ENCODE results near the gene ANKS6.

ANKS6 gene

GRCh38 chr9:98763986-98764745 lies 32.2 kb downstream of the ANKS6 start:
- POLR2A ChIA-PET = no interaction called here
- CTCF ChIA-PET = interaction anchor here (3.6 kb wide), 1 partner anchor 12 kb away, joined by 36 read pairs; no protein-coding TSS in a partner anchor
- no peak for DNase-seq (ENCODE audit: extremely low spot score)
- no peak for TF ChIP-seq CTCF (IDR thresholded peaks at IDR 0.05; ENCODE audit: control extremely low read depth, extremely low read depth, low read depth, missing control alignments)

- DNase-seq (ENCODE audit: extremely low spot score) = no peak
- no peak for TF ChIP-seq CTCF (IDR thresholded peaks at IDR 0.05; ENCODE audit: control extremely low read depth, extremely low read depth, low read depth, missing control alignments)
- ChIA-PET POLR2A (no interaction called here), CTCF (interaction anchor here (7.8 kb wide), 1 partner anchor 15 kb away, joined by 53 read pairs; no protein-coding TSS in a partner anchor)
Observed at GRCh38 chr9:98760231-98760630, 36.1 kb downstream of the ANKS6 start.

- DNase-seq (ENCODE audit: extremely low spot score) = no peak
- TF ChIP-seq CTCF (IDR thresholded peaks at IDR 0.05; ENCODE audit: control extremely low read depth, extremely low read depth, low read depth, missing control alignments) = no peak
- ChIA-PET CTCF (interaction anchor here (1.0 to 8.4 kb wide), 3 partner anchors 10 to 20 kb away, joined by 3 to 54 read pairs (median 4); no protein-coding TSS in a partner anchor), POLR2A (no interaction called here)
Observed at GRCh38 chr9:98755006-98755618, 41.2 kb downstream of the ANKS6 start.

GRCh38 chr9:98751210-98751609 lies 45.1 kb downstream of the ANKS6 start:
- POLR2A ChIA-PET = no interaction called here
- CTCF ChIA-PET = interaction anchor here (1.2 to 8.4 kb wide), 2 partner anchors 24 to 97 kb away, joined by 3 to 54 read pairs; no protein-coding TSS in a partner anchor
- no peak for DNase-seq (ENCODE audit: extremely low spot score)
- no peak for TF ChIP-seq CTCF (IDR thresholded peaks at IDR 0.05; ENCODE audit: control extremely low read depth, extremely low read depth, low read depth, missing control alignments)

- CTCF ChIA-PET = interaction anchor here (1.2 to 8.4 kb wide), 2 partner anchors 25 to 97 kb away, joined by 3 to 54 read pairs; no protein-coding TSS in a partner anchor
Observed at GRCh38 chr9:98750364-98751060, 45.8 kb downstream of the ANKS6 start.

More at GRCh38 chr9:98750364-98751060, 45.8 kb downstream of the ANKS6 start:
- POLR2A ChIA-PET = no interaction called here
- no peak for DNase-seq (ENCODE audit: extremely low spot score)
- no peak for TF ChIP-seq CTCF (IDR thresholded peaks at IDR 0.05; ENCODE audit: control extremely low read depth, extremely low read depth, low read depth, missing control alignments)

Measured in GM10248 (cell line).